ENCODE data around the gene ELF2.
A peak's percentile ranks its signal among the peaks of the same experiment; 100 is the strongest.
"Not testable (repeated sequence)": the region's sequence is repeated elsewhere in the genome, so short reads cannot be mapped to it uniquely, and the experiment has no call there.

The ELF2 gene

DNA sequence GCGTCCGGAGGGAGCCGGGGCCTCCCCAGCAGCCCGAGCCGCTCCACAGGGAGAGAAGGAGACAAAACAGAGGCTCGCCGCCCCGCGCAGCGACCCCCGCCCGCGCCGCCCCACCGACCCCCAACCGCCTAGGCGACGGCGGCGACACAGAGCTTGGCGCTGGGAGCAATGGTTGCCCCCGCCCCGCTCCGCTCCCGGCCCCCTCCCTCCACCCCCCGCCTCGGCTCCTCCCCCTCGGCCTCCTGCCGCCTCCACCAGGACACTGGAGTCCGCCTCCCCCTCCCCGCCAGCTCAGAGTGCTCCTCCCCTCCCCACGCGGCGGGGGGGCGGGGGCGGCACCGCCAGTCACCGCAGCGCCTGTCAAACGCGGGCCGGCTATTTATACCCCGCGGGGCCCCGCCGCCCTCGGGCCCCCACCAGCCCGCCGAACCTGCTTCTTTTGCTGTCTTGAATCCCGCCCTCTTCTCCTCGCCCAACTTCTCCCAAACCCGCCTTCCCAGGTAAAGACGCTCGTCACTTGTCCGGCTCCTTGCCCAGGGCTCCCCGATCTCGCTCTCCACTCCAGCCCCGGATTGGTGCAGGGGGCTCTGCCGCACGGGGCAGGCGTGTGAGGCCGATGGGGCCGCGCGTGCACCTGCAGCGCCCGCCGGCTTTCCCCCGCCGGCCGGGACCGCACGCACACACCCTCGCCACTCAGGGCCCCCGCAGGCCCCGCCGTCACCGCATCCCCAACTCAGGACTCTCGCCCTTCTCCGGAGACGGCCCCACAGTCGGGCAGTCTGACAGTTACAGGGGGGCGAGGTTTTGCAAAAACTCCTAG is at the start of gene ELF2:
TSS of gene ELF2 (minus strand) at position 170 of the 820 bp plus-strand sequence. CDS start 39,517 bp downstream, outside the sequence.
- peak; percentile 89 for DNase-seq (ENCODE audit: low spot score)

DNA sequence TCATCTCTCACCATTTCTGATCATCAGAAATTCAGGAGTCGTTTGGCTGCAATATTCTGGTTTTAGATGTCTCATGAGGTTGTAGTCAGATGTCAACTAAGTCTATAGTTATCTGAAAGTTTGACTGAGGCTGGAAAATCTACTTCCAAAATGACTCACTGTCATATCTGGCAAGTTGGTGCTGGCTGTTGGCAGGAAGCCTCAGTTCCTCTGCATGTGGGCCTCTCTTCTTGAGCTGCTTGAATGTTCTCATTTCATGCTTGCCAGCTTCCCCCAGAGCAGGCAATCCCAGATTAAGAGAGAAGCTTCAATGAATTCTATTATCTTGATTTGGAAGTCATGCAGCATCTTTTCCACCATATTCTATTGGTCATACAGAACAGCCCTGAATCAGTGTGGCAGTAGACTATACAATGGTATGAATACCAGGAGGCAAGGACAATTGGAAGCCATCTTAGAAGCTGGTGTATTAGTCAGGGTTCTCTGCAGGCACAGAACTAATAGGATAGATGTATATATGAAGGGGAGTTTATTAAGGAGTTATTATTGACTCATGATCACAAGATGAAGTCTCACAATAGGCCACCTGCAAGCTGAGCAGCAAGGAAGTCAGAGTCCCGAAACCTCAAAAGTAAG is 46.8 kb upstream of the ELF2 start:
- DNase-seq (ENCODE audit: low spot score), result peak; percentile 63

DNA sequence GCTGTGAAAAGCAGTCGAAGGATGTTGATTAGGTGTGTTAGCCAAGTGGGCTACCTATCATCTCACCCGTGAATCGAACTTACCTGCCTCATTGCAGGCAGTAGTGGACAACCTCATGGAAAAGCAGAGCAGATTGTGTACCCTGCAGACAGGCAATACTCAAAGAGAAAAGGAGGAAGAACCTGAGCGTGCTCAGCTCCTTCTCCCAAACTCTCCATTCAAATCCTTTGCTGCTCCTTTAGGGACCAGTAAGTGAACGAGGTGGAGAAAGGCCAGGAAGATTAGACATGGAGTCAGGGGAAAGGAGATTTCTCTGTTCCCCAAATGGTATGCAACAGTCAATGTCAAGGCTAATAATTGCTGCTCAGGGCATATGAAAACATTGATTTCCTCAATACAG is 45.2 kb upstream of the ELF2 start:
- DNase-seq (ENCODE audit: low spot score), result no peak

DNA sequence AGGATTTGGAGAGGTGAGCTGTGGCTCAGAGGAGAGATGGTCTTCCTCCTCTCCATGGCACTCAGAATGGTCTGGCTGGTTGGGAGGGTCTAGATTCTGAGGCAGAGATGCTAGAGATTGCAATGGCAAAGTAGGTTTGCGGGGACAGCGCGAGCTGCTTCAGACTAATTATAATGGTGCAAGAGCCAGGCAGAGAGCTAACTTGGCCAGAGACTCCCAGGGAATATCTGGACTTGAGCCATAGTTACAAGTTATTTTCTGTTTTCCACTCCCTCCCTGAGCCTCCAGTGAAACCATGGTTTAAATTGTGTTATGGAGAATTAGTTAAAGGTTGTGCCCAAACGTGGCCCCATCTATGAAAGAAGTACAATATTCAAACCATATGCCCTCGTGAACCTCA is 44.7 kb upstream of the ELF2 start:
- DNase-seq (ENCODE audit: low spot score), result no peak

DNA sequence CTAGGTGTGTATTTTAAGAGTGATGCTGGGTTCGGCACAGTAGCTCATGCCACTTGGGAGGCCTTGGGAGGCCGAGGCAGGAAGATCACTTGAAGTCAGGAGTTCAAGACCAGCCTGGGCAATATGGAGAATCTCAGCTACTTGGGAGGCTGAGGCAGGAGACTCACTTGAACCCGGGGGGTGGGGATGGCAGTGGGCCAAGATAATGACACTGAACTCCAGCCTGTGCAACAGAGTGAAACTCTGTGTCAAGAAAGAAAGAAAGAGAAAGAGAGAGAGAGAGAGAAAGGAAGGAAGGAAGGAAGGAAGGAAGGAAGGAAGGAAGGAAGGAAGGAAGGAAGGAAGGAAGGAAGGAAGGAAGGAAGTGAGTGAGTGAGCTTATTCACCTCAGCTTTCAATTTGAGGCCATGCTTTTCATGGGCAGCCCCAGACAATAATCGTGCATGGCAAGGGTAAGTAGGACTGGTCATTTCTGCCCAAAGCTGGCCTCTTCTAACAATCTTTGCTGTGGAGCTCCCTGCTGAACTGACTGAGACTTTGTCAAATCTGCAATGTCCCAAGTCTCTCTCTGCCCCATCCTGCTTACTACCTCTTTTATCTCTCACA is 42.5 kb upstream of the ELF2 start:
- DNase-seq (ENCODE audit: low spot score), result no peak

DNA sequence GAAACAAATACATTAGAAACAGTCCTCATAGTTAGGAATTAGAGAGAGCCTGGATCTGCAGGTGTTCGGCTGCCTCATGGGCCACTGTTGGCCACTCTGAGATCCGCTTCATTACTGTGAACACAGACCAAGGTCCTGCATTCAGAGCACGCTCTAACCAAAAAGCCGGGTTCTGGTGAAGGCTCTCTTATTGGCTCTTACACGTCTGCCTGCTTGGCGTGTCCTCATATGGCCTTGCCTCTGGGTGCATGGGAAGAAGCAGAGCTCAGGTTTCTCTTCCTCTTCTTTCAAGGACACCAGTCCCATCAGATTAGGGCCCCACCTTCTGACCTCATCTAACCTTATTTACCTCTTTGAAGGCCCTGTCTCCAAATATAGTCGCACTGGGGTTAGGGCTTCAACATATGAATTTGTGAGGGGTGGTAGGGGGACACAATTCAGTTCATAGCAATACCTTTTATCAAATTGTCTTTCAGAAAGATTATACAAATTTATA is 37.1 kb upstream of the ELF2 start:
- no peak for DNase-seq (ENCODE audit: low spot score)

DNA sequence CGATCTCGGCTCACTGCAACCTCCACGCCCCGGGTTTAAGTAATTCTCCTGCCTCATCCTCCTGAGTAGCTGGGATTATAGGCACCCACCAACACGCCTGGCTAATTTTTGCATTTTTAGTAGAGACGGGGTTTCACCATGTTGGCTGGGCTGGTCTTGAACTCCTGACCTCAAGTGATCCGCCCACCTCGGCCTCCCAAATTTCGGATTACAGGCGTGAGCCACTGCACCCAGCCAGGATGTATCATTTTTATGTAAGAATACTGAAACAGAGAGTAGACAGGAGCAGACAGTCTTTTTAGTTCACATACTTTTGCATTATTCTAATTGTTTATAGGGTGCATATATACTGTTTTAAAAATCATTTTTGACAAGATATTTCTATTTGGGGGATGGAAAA is 36.6 kb upstream of the ELF2 start:
- not testable (repeated sequence) for DNase-seq (ENCODE audit: low spot score)

DNA sequence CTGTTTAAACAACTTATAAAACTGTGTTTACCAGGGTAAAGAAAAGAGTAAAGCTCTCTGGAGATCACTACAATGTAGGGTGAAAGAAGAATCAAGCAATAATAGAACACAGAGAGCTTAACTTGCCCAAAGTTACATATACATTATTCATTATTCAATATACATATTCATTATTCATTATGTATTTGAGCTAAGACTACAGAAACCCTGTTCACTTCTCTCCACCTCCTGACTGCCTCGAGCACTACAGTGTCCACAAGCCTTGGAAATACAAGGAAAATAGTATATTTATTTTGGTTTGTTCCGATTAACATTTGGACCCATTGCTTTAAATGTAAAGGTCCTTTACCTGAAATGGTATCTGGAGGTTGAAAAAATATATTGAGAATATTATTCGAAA is 35.9 kb upstream of the ELF2 start:
- DNase-seq (ENCODE audit: low spot score), result no peak

DNA sequence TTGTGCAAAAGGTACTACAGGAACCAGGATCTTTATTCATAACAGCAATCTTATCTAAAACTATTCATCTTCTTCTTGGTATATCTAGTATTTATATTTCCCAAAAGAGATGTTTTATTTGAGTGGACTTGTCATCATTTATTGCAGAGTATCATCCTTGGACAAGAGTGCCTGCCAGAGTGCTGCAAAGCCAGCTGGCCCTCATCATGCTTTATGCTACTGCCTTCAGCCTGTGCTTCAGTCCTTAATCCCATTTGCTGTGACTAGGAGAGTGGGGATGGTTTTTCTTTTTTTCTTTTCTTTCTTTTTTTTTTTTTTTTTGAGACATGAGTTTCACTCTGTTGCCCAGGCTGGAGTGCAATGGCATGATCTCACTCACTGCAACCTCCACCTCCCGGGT is 33.5 kb upstream of the ELF2 start:
- DNase-seq (ENCODE audit: low spot score), result no peak

DNA sequence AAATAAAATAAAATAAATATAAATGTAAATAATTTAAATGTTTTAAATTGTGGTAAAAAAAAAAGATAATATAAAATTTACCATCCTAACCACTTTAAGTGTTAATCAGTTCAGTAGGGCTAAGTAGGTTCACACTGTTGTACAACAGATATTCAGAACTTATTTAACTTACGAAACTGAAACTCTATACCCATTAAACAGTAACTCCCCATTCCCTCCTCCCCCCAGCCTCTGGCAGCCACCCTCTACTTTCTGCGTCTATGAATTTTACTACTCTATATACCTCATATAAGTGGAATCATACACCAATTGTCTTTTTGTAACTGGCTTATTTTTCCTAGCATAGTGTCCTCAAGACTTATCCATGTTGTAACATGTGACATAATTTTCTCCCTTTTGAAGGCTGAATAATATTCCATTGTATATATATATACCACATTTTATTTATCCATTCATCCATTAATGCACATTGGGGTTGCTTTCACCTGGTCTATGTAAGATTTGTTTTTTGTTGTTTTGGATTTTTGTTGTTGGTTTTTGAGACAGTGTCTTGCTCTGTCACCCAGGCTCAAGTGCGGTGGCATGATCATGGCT is 32.5 kb upstream of the ELF2 start:
- no peak for DNase-seq (ENCODE audit: low spot score)

DNA sequence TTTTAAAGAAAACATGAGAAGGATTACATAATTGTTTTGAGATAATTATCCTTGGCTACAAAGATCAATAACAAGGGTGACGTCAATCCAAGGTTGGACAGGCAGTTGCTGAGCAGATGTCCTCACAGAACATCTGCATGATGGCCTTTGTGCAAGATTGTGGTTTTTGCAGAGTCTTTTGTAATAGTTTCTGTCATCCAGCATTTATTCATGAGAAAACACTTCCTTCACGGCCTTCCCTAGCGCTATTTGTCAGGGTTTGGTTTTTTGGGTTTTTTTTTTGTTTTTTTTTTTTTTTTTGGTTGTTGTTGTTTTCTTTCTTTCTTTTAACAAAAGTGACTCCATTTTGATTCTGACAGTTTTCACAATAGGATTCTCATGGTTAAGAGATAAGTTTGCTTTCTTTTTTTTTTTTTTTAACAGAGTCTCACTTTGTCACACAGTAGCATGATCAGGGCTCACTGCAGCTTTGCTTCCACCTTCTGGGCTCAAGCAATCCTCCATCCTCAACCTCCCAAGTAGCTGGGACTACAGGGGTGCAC is 31.5 kb upstream of the ELF2 start:
- DNase-seq (ENCODE audit: low spot score), result no peak

DNA sequence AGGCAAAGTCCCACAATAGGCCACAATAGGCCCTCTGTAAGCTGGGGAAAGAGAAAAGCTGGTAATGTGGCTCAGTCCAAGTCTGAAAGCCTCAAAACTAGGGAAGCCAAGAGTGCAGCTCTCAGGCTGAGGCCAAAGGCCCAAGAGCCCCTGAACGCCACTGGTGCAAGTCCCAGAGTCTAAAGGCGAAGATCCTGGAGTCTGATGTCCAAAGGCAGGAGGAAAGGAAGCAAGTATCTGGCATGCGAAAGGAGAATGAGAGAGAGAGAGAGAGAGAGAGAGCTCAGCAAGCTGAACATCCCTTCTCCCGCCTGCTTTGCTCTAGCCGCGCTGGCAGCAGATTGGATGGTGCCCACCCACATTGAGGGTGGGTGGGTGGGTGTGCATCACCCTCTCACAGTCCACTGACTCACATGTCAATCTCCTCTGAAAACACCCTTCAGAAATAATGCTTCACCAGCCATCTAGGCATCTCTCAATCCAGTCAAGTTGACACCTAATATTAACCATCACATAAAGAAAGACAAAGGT is 30.9 kb upstream of the ELF2 start:
- no peak for DNase-seq (ENCODE audit: low spot score)

DNA sequence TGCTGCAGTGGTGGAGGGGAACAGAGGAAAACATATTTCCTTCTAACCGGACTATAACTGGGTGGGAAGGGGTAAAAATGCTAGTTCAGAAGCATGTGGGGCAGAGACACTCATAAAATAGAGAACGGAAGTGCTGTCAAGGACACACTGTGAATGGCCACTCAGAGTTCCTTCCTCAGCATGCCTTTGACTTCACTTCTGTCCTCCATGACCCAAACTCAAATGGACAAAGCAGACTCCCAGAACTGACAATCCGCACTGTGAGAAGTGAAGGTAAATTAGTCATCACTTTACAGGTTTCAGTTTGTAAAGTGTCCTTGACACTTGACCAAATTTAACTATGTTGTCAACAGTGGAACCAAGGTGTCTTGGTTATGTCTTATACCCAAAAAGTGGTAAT is 30.2 kb upstream of the ELF2 start:
- DNase-seq (ENCODE audit: low spot score), result no peak

DNA sequence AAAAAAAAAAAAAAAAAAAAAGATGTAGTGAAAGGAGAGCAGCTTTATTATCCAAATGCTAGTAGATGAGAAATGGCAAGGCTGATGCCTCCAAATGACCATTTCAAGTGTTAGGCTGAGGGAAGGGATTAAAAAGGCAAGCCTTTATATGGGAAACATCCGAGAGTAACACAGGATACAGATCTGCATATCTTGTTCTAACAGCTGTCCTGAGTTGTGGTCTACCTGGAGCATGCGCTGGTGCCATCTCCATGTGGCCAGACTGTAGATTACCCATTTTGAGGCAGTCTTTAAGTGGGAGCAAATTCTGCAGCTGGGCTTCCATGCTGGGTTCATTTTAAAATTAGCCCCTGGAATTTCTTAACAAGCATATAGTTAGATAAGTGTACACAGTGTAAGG is 26.0 kb upstream of the ELF2 start:
- DNase-seq (ENCODE audit: low spot score), result no peak

DNA sequence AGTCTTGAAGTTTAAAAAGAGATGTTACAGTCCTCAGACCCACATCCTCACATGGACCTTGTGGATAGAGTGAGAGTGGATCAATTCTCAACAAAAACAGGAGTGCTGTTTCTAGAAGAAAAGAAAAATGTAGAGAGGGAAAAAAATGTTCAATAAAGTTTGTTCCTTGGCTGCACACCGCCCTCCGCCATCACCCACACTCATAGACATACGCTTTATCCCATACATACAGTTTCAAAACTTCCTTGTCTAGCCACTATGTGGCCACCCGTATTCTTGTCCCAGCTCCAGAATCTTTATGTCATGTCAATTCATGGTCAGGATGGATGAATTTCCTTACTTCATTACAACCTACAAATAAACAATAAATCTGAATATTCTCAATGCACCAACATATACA is 23.5 kb upstream of the ELF2 start:
- no peak for DNase-seq (ENCODE audit: low spot score)

DNA sequence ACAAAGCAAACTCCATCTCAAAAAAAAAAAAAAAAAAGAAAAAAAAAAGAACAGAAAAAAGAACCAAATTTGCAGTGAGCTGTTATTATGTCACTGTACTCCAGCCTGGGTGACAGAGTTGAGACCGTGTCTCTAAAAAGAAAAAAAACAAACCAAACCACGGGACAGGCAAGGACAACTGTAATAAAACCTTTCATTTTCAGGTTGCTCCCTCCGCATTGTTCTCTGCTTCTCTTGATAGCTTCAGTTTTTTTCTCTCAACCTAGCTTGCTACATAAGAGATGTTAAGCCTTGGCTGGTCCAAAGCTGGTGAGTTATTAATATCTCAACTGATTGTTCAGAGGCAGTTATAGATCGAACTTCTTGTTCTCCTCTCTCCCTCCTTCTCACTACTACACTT is 23.1 kb upstream of the ELF2 start:
- DNase-seq (ENCODE audit: low spot score), result no peak

DNA sequence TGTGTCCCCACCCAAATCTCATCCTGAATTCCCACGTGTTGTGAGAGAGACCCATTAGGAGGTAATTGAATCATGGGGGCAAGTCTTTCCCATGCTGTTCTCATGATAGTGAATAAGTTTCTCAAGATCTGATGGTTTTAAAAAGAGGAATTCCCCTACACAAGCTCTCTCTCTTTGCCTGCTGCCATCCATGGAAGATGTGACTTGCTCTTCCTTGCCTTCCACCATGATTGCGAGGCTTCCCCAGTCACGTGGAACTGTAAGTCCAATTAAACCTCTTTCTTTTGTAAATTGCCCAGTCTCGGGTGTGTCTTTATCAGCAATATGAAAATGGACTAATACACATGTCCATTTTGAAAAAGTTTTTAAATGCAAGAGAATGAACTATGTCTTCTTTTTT is 20.2 kb upstream of the ELF2 start:
- DNase-seq (ENCODE audit: low spot score), result not testable (repeated sequence)

DNA sequence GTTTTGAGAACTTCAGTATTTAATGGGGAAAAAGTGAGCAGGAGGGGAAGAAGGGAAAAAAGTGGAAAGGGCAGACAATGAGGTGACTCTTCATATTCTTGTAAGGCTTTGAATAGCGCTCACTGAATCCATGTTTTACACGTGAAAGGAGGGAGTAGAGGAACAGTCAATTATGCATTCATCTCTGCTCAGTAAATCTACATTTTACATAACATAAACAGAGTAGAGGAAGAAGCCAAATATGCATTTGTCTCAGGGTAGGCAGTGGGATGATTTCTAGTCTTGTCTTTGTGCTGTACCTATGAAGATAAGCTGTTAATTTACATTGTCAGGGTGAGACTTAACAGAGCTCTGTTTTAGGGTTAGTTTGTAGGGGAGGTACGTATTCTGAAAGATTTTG is 19.4 kb upstream of the ELF2 start:
- DNase-seq (ENCODE audit: low spot score), result no peak

DNA sequence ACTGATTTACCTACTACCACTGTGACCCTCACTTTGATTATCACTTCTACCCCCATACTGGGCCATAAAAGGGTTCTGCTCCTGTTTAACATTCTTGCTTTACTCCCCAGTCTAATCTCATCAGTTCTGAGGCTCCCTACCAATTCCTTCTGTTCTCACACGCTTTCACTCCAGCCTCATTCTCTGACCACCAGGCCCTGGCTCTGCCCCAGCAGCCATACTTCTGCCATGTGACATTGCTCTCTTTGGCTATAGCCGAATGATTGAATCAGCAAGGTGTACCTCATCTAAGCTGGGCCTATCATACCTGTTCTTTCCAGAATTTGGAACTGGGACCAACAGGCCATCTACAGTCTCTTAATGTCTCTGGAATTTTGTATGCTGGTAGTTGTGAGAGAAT is 14.4 kb upstream of the ELF2 start:
- DNase-seq (ENCODE audit: low spot score), result no peak

DNA sequence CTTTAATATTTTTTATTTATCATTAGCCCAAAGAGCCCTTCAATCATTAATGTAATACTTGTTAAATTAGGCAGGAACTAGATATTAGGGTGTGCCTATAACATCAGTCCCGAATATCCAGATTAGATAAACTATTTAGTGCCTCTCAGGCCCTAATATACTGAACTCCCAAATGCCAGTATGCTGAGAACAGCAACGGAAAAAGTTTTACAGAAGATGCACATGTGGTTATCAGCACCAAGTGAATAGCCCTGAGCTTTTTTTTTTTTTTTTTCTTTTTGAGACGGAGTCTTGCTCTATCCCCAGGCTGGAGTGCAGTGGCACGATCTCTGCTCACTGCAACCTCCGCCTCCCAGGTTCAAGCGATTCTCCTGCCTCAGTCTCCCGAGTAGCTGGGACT is 13.0 kb upstream of the ELF2 start:
- DNase-seq (ENCODE audit: low spot score), result no peak

DNA sequence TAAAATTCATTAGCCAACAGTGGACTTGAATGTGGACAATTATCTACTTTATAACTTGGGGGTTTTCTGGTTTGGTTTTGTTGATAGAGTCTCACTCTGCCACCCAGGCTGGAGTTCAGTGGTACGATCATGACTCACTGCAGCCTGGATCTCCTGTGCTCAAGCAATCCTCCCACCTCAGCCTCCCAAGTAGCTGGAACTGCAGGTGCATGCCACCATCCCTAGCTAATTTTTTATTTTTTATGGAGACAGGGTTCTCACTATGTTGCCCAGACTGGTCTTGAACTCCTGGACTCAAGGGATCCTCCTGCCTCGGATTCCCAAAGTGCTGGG is 12.4 kb upstream of the ELF2 start:
- no peak for DNase-seq (ENCODE audit: low spot score)

DNA sequence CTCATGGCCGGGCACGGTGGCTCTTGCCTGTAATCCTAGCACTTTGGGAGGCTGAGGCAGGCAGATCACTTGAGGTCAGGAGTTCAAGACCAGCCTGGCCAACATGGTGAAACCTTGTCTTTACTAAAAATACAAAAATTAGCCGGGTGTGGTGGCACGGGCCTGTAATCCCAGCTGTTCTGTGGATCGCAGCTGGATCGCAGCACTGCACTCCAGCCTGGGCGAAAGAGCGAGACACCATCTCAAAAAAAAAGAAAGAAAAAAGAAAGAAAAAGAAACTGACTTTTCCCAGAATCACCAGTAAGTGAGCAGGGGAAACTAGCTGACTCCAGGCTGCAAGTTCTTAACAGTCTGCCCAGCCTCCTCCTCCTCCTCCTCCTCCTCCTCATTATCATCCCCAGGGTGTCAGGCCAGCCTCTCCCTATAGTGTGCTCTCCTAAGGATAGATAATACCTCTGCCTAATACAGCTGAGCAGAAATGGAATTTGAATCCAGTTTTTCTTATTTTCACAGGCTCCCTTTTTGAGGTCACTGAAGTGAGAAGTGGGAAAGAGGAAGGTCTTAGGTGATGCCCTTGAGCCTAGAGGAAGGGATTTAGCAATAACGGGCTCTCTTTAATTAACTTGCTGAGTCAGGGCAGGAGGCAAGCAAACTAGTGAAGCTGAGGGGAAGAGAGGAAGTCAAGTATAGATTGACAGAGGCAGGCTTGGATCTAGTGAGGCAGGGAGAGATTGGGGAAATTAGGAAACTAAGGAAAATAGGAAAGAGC is 11.8 kb upstream of the ELF2 start:
- DNase-seq (ENCODE audit: low spot score), result no peak
